ENCODE measurements around the gene ZBTB16.

- TF ChIP-seq BHLHE40 (IDR thresholded peaks at IDR 0.05; ENCODE audit: borderline replicate concordance) = no peak
- TF ChIP-seq FOXM1 (IDR thresholded peaks at IDR 0.05; ENCODE audit: borderline replicate concordance) = no peak
- no peak for TF ChIP-seq TARDBP (IDR thresholded peaks at IDR 0.05)
- TF ChIP-seq FOXK2 (IDR thresholded peaks at IDR 0.05) = no peak
- no peak for TF ChIP-seq HDGF (IDR thresholded peaks at IDR 0.05; ENCODE audit: borderline replicate concordance)
- TF ChIP-seq SP1 (IDR thresholded peaks at IDR 0.05) = no peak
Observed at GRCh38 chr11:114166897-114167323, 107.4 kb downstream of the ZBTB16 start.

All from HEK293T (cell line).